ENCODE data around the gene MEAK7.
A peak's percentile ranks its signal among the peaks of the same experiment; 100 is the strongest.

The MEAK7 gene

GRCh38 chr16:84511180-84511800 lies 6.8 kb upstream of the MEAK7 start:
- DNase-seq = peak; percentile 81 to 90

DNA sequence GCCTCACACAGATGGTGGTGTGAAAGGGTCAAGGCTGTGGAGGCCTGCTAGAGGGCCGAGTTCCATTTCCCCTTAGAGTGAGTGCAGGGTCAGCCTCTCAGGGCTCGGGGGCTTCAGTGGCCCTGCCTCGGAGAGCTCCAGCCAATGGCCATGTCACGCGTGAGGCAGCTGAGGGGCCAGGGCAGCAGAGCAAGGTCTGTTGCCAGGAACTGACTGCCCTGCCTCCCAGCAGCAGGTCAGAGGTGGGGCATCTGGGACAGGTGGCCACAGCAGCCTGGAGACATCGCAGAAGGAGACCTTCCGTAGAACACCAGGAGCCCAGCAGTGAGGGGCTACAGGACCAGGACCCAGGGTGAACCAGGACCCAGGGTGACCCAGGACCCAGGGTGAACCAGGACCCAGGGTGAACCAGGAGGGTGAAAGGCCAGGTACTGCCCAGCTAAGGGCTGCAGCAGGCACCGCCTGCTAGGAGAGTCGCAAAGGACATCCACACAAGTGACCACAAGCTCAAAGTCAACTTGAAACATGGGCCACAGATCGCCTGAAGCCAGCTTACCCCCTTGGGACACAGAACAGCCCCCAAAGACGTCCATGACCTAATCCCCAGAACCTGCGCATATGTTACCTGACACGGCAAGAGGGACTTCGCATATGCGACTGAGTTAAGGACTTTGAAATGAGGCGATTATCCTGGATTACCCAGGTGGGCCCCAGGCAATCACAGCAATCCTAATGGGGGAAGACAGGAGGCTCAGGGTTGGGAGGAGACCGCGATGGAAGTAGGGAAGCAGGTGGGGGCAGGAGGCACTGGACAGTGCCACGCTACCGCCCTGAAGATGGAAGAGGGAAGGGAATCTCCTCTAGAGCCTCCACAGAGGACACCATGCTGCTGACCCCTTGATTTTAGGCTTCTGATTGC lies 4.8 kb upstream of the MEAK7 start:
- DNase-seq = peak; percentile 98

GRCh38 chr16:84508502-84508901 lies 4.0 kb upstream of the MEAK7 start:
- DNase-seq = no peak

GRCh38 chr16:84507011-84507982 lies 2.8 kb upstream of the MEAK7 start:
- DNase-seq = no peak

DNA sequence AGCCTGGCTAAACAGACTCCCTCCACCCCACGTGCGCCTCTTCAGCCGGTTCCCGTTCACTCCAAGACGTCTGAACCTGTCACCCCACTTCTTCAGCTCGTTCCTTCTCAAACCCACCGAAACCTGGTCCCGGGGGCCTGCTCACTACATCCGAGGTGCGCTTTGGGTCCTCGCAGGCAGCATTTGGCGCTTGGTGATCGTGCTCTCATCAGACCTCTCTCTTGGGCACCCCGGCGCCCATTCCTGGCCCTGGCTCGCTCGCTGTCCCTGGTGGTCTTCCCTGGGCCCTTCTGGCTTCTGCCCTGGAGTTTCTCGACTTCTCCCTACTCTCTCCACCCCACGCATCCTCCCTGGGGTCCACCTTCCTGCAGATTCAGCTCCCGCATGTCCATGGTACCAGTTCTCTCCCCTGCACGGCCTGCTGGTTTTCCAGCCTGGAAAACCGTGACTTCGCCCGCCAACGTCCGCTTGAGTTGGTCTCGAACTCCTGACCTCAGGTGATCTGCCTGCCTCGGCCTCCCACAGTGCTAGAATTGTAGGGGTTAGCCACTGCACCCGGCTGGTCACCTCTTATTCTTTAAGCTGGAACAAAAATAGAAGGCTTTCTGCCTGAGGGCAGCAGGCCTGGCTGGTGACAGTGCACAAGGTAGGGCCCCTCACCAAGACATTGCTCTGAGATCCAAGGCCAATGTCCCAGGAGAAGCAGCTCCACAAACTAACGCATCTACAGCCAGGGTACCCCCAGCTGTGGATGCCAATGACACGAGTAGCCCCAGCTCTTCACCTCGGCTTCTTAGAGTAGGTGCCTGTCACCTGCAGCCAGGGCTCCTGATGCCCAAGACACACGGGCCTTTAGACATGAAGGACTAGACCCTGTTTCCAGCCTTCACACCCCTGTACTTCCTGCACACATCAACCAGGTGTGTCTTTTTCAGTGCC lies 1.1 kb upstream of the MEAK7 start:
- DNase-seq = no peak

GRCh38 chr16:84503751-84504395 lies 586 bp downstream of the MEAK7 start:
- DNase-seq = no peak

GRCh38 chr16:84502581-84502980 lies 1.9 kb downstream of the MEAK7 start:
- DNase-seq = no peak

DNA sequence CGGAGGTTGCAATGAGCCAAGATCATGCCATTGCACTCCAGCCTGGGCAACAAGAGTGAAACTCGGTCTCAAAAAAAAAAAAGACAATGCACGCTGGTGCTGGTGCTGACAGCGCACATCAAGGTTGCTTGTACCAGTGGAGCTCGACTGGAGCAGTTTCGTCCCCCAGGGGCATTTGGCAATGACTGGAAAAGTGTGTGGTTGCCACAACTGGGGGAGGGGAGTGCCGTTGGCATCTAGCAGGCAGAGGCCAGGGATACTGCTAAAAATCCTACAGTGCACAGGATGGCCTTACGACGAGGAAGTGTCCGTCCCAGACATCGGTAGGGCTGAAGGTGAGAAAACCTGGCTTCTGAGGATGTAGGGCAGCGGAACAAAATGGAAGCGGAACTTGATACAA lies 2.4 kb downstream of the MEAK7 start:
- no peak for DNase-seq

DNA sequence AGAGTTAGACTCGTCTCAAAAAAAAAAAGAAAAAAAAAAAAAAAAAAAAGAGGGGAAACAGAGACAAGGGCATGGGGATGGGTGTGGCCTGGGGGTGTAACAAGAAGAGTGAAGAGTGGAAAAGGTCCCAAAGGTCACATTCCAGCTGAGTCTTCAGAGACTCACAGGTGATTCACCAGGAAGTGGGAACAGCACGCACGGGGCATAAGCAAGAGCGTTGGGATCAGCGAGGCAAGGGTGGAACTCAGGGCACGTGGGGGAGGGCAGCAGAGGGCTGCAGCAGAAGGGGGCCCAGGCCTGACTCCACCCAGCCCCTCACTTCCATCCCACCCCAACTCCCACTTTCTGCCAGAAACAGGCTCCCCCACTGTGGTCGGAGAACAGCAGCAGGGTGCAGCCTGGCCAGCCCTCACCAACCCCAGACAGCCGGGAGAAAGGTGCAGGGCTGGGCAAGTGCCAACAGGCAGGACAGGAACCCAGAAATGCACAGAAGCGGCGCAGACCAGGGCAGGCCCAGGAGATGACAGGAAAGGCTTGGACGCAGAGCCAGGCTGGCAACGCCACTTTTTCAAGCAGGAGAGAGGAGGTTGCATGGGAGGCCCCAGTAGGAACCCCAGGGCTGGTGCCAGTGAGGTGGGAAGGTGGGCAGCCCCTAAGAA lies 3.3 kb downstream of the MEAK7 start:
- DNase-seq = no peak

- DNase-seq = no peak
These were observed 3.9 kb downstream of the MEAK7 start for GRCh38 chr16:84500531-84500930.

- no peak for DNase-seq
These were observed 4.8 kb downstream of the MEAK7 start for GRCh38 chr16:84499638-84500037.

DNA sequence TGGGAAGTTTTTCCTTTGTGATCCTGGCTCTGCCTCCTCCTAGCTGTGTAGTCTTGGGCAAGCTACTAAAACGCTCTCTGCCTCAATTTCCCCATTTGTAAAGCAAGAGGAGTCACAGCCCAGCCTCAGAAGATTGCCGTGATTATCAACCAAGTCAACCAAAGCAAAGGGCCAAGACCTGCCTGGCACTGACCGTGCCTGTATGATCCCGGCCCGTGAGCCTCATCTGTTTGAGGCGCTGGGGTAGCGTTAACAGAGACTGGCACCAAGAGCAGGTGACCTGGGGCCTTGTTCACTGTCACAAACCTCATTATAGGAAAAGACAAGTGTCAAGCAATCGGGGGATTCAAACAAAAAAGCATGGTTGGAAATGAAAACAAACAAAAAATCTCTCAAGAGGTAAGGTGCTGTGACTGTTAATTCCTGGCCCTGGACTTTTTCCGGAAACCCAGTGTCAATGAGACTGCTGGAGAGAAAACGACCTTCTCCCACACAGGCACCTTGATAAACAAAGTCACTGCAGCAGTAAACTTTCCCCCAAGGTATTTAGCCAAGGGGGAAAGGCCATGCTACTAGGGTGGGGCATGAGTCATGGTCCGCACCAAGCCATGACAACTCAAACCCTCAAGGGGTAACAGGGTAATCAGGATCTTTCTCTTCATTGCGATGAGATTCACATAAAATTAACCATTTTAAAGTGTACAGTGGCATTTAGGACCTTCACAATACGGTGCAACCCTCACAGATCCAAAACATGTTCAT lies 5.4 kb downstream of the MEAK7 start:
- DNase-seq = no peak

GRCh38 chr16:84498223-84498610 lies 6.2 kb downstream of the MEAK7 start:
- no peak for DNase-seq

DNA sequence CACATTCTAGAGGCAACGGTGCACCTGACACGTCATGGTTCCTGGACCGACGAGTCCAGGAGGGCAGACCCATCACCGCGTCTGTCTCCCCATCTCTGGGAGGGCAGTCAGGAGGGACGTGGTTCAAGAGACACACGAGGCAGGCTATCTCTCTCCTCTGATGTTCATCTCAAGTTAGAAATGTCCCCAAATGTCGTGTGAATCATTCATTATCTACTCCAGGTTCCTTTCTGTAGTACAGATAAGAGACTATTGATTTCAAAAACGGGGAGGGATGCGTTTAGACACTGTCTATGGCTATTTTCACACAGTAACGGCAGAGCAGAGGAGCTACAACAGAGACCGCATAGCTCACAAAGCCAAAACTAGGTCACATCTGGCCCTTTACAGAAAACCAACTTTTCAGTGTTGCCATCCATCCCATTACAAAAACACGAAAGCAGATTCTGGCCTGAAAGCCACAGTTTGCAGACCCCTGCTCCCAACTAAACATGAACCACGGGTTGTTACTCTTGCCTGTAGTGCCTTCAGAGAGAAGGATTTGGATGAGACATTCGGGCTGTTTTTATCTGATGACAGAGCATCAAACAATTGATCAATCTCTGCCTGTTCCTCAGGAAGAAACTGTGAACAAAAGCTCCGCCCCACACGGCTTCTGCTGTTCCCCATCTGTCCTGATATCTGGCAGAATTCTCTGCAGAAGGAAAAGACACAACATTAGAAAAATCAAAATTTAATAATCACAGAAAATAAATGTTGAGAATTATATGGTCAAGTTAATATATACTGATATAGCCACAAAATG lies 6.8 kb downstream of the MEAK7 start:
- DNase-seq = no peak

DNA sequence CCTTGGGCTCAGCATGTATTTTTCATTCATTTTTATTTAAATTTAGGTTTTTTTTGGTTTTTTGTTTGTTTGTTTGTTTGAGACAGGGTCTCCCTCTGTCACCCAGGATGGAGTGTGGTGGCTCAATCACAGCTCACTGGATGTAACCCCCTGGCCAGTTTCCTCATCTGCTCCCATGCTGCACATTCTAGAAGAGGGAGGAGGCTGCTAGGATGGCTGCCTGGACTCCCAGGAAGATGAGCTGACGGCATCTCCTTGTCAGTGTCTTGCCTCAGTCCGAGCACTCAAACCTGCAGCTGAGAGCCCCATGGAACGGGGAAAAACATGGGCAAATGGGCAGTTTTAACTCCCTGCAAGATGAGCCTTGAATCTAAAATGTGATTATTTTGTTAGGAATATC lies 7.5 kb downstream of the MEAK7 start:
- no peak for DNase-seq

DNA sequence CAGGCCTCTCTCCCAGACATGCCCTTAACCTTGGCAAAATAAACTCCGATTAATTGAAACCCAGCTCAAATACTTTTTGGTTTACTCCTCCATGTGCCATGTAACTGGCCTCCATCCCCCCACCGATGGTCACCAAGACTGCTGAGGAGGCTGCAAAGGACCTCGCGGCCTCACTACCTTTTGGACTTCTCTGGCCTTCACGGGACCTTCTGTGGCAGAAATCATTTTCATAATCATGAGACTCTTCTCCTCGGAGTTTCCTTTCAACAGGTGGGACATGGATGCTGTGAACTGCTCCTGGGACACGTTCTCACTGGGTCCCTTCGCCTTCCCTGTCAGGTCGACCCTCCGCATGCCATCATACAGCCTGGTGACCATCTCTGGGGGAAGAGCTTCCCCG lies 9.0 kb downstream of the MEAK7 start:
- no peak for DNase-seq

DNA sequence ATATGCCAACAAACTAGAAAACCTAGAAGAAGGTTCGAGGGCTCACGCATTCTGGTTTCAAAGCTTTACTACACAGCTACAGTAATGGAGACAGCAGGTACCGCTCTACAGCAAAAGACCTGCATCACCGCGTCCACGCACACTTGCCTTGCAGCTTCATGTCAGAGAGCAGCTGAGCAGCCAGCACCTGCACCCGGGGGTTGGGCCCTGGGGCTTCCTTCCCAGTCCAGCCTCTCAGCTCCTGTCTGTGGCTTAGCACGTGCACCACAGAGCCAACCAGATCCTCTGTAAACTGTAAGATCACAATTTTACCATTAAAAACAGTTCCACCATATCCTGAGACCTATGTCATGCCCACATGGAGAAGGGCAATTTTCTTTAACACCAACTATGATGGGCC lies 15.3 kb downstream of the MEAK7 start:
- no peak for DNase-seq

GRCh38 chr16:84487358-84487757 lies 17.1 kb downstream of the MEAK7 start:
- no peak for DNase-seq

DNA sequence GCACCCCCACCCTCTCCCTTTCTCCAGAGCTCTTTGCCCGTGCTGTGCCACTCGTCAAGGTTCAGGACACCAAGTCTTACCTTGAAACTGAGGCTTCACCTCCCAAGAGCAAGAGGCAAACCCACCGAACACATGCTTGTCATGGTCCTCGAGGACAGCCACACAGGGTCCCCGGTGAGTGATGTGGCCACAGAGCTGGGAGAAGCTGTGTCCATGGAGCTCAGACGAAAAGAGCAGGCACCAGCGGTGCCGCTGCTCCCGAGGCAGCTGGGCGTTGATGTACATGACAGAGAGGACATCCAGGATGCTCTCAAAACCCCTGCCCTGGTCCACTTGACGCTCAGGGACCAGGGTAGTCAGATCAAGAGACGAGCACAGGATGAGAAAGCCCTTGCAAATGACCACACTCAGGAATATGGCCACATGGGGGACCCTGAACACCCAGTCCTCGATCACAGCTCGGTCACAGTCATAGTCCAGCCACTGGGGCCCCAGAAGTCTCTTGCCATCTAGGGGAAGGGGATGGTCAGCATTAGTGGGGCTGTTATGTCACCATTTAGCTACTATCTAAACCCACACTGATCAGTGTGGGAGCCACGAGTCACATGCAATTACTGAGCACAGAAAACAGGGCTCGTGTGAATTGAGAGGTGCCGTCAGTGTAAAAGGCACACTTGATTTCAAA lies 17.8 kb downstream of the MEAK7 start:
- no peak for DNase-seq
